ENCODE measurements around the gene MAPK11. TPM values are rescaled to one million over a fixed set of nuclear protein-coding genes. Genes with fewer than 3 reads are reported as not detected.
A peak's percentile ranks its signal among the peaks of the same experiment; 100 is the strongest.

Gene MAPK11
- total and polyA plus RNA-seq, 4 donors, result 5.7 to 40.2 (median 25.2) TPM

DNA sequence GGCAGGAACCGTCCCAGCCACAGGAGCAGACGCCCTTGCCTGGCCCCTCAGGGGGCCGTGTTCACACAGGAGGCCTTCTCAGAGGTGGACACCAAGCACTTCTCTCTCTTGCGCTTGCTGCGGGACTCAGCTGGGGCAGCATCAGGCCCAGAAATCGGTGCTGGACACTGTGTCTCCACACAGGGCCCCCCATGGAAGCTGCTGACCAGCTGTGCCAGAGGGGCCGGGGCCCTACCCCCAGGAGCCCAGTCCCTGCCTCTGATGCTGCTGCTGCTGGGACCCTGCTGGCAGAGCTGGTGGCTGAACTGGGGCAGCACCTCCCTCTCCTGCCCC, 33.3 kb upstream of the MAPK11 start:
- no peaks in the 10 kb centered on the region for H3K9me3 ChIP-seq (ENCODE audit: control insufficient read depth, insufficient read depth, low read length)
- no peak overlapping the region for H3K4me3 ChIP-seq (ENCODE audit: low read depth, low read length)
- 63% methylated on average over 7 of the region's 7 CpGs for WGBS (ENCODE audit: insufficient coverage)
- no peak for DNase-seq (ENCODE audit: low read depth in 4 of 6, low spot score in 6 of 6)
- H3K27me3 ChIP-seq (ENCODE audit: control insufficient read depth, insufficient read depth, low read length), result no peaks in the 10 kb centered on the region
- peak overlapping the region; percentile 57 for H3K27ac ChIP-seq (ENCODE audit: low read depth, low read length)
- H3K36me3 ChIP-seq (ENCODE audit: control insufficient read depth, insufficient read depth, low read length), result peaks cover 64% of the 10 kb centered on the region
- H3K4me1 ChIP-seq (ENCODE audit: control insufficient read depth, insufficient read depth, low read length), result peaks cover 91% of the 10 kb centered on the region

DNA sequence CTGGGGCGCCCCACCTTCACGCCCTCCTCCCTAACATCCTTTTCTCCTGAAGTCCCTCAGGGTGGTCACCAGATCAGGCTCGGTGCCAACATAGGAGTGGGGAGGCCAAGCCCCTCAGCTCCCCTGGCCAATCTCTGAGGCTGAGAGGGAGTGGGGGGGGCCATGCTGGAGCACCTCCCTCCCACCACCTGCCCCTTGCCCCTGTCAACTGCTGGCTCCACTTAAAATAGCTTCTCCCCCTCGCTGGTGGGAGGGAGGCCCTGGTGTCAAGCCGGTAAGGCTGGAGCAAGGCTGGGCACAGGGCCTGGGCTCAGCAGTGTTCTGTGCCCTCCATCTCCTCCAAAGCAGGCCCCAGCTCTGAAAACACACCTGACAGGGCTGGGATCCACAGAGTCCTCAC, 32.4 kb upstream of the MAPK11 start:
- no peaks in the 10 kb centered on the region for H3K27me3 ChIP-seq (ENCODE audit: control insufficient read depth, insufficient read depth, low read length)
- H3K4me3 ChIP-seq (ENCODE audit: low read depth, low read length), result no peak overlapping the region
- H3K36me3 ChIP-seq (ENCODE audit: control insufficient read depth, insufficient read depth, low read length), result peaks cover 70% of the 10 kb centered on the region
- H3K27ac ChIP-seq (ENCODE audit: low read depth, low read length), result no peak overlapping the region
- DNase-seq (ENCODE audit: low read depth in 4 of 6, low spot score in 6 of 6), result peak in 1 of 6 donors; percentile 29
- no peaks in the 10 kb centered on the region for H3K9me3 ChIP-seq (ENCODE audit: control insufficient read depth, insufficient read depth, low read length)
- H3K4me1 ChIP-seq (ENCODE audit: control insufficient read depth, insufficient read depth, low read length), result peaks cover 92% of the 10 kb centered on the region
- WGBS (ENCODE audit: insufficient coverage), result 18% methylated on average over 2 of the region's 5 CpGs

DNA sequence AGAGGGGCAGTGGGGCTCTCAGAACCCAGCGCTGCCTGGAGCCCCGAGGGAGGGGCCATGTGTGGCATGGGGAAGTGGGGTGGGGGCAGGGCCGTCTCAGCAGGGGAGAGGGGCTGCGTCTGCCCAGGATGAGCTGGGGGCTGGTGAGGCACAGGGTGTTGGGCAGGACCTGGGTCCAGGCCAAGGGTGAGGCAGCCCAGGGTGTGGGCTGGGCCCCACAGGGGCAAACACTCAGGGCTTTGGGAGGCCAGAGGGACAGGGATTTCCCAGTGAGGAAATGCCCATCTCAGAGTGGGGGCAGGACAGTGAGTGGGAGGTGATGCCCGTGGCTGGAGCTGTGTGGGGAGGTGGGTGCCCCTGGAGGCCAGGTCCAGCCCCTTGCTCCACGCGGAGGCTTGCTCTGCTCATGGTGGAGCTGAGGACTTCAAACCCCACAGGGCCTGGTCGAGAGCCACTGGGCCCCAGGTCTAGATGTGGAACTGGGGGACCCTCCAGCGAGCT, 31.9 kb upstream of the MAPK11 start:
- DNase-seq (ENCODE audit: low read depth in 4 of 6, low spot score in 6 of 6), result no peak
- Histone ChIP-seq H3K4me3 (ENCODE audit: low read depth, low read length) (no peak overlapping the region), H3K27me3 (ENCODE audit: control insufficient read depth, insufficient read depth, low read length) (no peaks in the 10 kb centered on the region), H3K9me3 (ENCODE audit: control insufficient read depth, insufficient read depth, low read length) (no peaks in the 10 kb centered on the region), H3K27ac (ENCODE audit: low read depth, low read length) (no peak overlapping the region), H3K4me1 (ENCODE audit: control insufficient read depth, insufficient read depth, low read length) (peaks cover 97% of the 10 kb centered on the region), H3K36me3 (ENCODE audit: control insufficient read depth, insufficient read depth, low read length) (peaks cover 71% of the 10 kb centered on the region)
- WGBS (ENCODE audit: insufficient coverage), result 53% methylated on average over 8 of the region's 9 CpGs

DNA sequence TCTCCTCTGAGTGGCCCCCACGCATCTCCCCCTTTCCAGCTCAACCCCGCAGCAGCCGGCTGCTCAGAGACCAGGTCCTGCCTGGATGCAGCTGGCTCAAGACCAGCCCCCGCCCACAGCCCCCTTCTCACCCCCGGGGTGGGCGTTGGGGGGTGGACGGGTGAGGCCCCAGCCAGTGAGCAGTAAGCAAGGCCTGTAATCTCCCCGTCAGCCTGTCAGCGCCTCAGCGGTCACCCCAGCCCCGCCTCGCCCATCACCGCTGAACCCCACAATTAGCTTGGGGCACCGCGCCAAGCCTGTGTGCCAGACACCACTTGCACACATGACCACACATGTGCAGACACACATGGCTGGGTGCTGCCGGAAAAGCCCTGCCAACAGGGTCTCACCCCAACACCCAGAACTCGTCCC, 31.4 kb upstream of the MAPK11 start:
- no peaks in the 10 kb centered on the region for H3K27me3 ChIP-seq (ENCODE audit: control insufficient read depth, insufficient read depth, low read length)
- peaks cover 76% of the 10 kb centered on the region for H3K36me3 ChIP-seq (ENCODE audit: control insufficient read depth, insufficient read depth, low read length)
- 49% methylated on average over 11 of the region's 17 CpGs for whole genome bisulfite sequencing (ENCODE audit: insufficient coverage)
- H3K9me3 ChIP-seq (ENCODE audit: control insufficient read depth, insufficient read depth, low read length), result no peaks in the 10 kb centered on the region
- H3K4me1 ChIP-seq (ENCODE audit: control insufficient read depth, insufficient read depth, low read length), result peaks cover 99% of the 10 kb centered on the region
- no peak overlapping the region for H3K27ac ChIP-seq (ENCODE audit: low read depth, low read length)
- peak in 1 of 6 donors; percentile 82 for DNase-seq (ENCODE audit: low read depth in 4 of 6, low spot score in 6 of 6)
- H3K4me3 ChIP-seq (ENCODE audit: low read depth, low read length), result no peak overlapping the region

DNA sequence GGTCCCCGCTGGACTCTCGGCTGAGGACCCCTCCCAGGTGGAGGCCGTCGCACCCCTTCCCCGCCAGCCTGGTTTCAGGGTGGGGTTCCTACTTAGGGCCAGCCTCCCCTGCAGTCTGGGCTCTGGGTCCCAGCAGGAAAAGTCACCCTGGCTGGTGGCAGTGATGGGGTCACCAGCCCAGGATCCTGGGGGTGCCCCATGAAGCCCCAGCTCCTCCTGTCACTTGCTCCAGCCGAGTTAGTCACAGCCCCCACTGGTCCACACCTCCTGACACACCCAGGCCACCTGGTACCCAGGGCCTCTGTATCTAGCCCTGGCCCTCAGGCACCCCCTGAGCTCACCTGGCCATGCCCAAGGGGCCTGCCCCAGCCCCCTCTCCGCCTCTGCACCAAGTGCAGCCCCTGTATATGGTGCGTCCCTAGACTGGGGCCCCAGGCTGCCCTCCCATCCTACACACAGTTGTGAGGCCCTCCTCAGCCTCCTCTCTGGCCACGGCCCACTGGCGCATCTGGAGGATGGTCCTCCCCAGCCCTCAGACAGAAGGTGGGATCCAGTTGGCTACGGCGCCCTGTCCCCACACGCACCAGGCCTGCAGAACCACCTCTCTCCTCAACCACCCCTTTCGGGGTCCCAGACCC, 30.6 kb upstream of the MAPK11 start:
- DNase-seq (ENCODE audit: low read depth in 4 of 6, low spot score in 6 of 6), result no peak
- Histone ChIP-seq H3K4me3 (ENCODE audit: low read depth, low read length) (no peak overlapping the region), H3K4me1 (ENCODE audit: control insufficient read depth, insufficient read depth, low read length) (peaks cover 91% of the 10 kb centered on the region), H3K27me3 (ENCODE audit: control insufficient read depth, insufficient read depth, low read length) (no peaks in the 10 kb centered on the region), H3K9me3 (ENCODE audit: control insufficient read depth, insufficient read depth, low read length) (no peaks in the 10 kb centered on the region), H3K36me3 (ENCODE audit: control insufficient read depth, insufficient read depth, low read length) (peaks cover 74% of the 10 kb centered on the region), H3K27ac (ENCODE audit: low read depth, low read length) (peak overlapping the region; percentile 33)
- 69% methylated on average over 13 of the region's 14 CpGs for WGBS (ENCODE audit: insufficient coverage)

DNA sequence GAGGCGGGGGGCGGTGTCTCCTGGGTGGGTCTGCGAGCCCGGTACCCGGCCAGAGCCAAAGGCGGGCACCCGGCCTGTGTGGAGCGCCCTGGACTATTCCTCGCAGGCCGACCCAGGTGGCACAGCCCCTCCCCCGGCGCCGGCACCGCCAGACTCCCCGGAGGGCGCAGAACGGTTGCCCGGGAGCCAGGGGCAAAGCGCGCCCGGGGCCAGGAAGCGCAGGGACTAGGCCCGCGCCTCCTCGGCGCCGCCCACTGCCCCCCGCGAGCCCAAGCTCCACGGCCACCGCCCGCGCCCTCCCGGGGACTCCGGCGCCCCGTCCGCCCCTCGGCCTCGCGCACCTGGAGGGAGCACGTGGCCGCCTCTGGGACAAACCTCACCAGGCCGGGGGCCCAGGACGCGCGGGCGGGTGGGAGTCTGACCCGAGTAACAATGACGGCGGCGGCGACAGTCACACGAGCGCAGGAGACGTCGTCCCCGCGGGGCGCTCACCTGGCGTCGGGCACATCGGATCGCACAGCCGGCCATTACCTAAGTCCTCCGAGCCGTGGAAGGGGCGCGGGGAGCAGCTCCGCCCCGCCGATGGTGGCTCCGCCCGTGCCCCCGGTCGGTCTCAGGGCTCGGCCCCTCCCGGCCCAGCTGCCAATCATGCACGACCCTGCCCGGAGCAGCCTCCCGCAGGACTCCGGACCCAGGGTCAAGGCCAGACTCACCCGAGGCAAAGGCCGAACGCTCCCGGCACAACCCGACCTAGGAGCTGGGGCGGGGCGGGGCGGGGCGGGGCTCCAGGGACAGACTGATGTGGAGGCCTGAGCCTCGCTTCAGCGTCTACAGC, 29.8 kb upstream of the MAPK11 start:
- peaks cover 87% of the 10 kb centered on the region for H3K4me1 ChIP-seq (ENCODE audit: control insufficient read depth, insufficient read depth, low read length)
- no peaks in the 10 kb centered on the region for H3K9me3 ChIP-seq (ENCODE audit: control insufficient read depth, insufficient read depth, low read length)
- no peak overlapping the region for H3K27ac ChIP-seq (ENCODE audit: low read depth, low read length)
- peaks cover 67% of the 10 kb centered on the region for H3K36me3 ChIP-seq (ENCODE audit: control insufficient read depth, insufficient read depth, low read length)
- no peaks in the 10 kb centered on the region for H3K27me3 ChIP-seq (ENCODE audit: control insufficient read depth, insufficient read depth, low read length)
- peak in 1 of 6 donors; percentile 25 for DNase-seq (ENCODE audit: low read depth in 4 of 6, low spot score in 6 of 6)
- no peak overlapping the region for H3K4me3 ChIP-seq (ENCODE audit: low read depth, low read length)
- WGBS (ENCODE audit: insufficient coverage), result 15% methylated on average over 93 of the region's 93 CpGs

DNA sequence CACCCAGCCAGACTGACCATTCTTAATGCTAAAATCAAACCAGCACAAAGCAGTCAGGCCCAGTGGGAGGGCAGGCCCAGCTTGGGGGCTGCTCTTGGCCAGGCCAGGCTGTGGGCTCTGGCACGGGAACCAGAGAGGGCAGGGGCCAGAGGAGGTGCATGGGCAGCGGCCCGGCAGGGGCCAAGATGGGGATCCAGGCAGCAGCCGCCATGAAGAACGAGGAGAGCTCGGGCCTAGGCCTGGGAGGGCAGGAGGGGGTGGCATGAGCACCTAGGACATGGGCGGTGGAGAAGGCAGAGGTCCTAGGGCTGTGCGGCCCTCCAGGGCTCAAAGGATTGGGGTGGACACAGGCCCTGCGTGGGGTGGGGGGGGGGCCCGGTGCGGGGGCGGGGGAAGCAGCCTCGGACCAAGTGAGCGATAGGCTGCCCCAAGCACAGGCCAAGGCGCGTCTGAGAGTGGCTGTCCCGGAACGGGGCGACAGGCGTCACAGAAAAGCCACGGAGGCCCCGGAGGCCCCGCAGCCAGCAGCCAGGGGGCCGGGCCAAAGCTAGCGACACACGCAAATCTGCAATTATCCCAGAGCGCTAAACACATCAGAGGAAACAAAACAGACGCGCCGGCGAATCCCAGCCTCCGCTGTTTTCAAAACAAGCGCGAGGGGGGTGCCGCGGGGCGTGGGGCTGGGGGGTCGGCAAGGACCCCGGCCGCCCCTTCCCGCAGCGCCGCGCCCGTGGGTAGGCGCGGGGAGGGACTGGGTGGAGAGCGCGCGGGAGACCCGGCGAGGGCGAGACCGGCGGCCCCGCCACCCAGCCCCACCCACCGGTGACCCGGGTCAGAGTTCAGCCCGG, 29.0 kb upstream of the MAPK11 start:
- Histone ChIP-seq H3K4me1 (ENCODE audit: control insufficient read depth, insufficient read depth, low read length) (peaks cover 85% of the 10 kb centered on the region), H3K4me3 (ENCODE audit: low read depth, low read length) (no peak overlapping the region), H3K27ac (ENCODE audit: low read depth, low read length) (no peak overlapping the region), H3K9me3 (ENCODE audit: control insufficient read depth, insufficient read depth, low read length) (no peaks in the 10 kb centered on the region), H3K27me3 (ENCODE audit: control insufficient read depth, insufficient read depth, low read length) (no peaks in the 10 kb centered on the region), H3K36me3 (ENCODE audit: control insufficient read depth, insufficient read depth, low read length) (peaks cover 68% of the 10 kb centered on the region)
- 13% methylated on average over 49 of the region's 59 CpGs for WGBS (ENCODE audit: insufficient coverage)
- peak in 2 of 6 donors; percentile 66 to 67 for DNase-seq (ENCODE audit: low read depth in 4 of 6, low spot score in 6 of 6)

DNA sequence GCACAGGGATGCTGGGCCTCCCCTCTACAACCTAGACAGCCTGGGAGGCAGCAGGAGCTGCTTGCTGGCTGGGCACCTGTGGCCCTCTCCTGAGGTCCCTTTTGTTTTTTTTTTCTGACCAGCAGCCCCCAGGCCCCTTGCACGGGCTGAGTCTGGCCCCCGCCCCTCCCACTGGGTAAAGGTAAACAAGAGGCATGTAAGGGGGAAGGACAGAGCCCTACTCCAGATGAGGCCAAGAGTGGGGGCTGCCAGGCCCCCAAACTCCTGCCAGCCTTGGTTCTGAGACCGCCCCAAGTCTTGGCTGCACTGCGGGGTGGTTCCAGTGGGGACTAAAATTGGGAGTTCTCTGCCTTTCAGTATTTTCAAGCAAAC, 28.1 kb upstream of the MAPK11 start:
- Histone ChIP-seq H3K27me3 (ENCODE audit: control insufficient read depth, insufficient read depth, low read length) (no peaks in the 10 kb centered on the region), H3K9me3 (ENCODE audit: control insufficient read depth, insufficient read depth, low read length) (no peaks in the 10 kb centered on the region), H3K36me3 (ENCODE audit: control insufficient read depth, insufficient read depth, low read length) (peaks cover 67% of the 10 kb centered on the region), H3K27ac (ENCODE audit: low read depth, low read length) (no peak overlapping the region), H3K4me1 (ENCODE audit: control insufficient read depth, insufficient read depth, low read length) (peaks cover 85% of the 10 kb centered on the region), H3K4me3 (ENCODE audit: low read depth, low read length) (no peak overlapping the region)
- no peak for DNase-seq (ENCODE audit: low read depth in 4 of 6, low spot score in 6 of 6)
- WGBS (ENCODE audit: insufficient coverage), result 94% methylated on average over 3 of the region's 4 CpGs

DNA sequence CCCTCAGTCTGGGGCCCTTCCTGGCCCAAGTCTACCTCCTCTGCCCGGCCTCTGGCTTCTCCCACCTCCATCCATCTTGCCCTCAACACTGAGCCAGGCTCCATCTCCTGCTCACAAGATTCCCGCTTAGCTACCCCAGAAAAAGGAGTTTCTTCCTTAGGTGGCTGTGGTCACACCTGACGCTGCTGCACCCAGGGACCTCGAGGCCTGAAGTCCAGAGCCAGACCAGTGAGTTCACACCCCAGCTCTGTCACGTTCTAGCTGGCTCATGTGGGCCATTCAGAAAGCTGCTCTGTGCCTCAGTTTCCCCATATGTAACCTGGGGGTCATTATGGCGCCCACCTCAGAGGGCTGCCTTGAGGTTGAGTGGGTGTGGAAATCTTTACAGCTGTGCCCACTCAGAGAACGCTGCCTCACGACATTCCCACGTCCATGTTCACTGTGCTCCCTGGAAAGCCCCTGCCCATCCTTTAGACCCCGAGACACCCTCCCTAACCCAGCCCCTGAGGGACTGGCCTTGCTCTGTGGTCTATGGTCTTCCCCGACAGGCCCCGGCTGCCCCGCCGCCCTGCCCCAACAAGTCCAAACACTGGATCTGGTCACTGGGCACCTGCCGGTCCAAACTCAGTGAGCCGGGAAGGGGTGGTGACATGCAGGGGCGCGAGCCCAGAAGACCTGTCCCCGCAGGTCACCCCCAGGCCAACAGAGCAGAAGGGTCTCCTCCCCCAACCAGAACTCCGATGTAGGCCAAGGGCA, 27.5 kb upstream of the MAPK11 start:
- no peaks in the 10 kb centered on the region for H3K27me3 ChIP-seq (ENCODE audit: control insufficient read depth, insufficient read depth, low read length)
- H3K4me1 ChIP-seq (ENCODE audit: control insufficient read depth, insufficient read depth, low read length), result peaks cover 85% of the 10 kb centered on the region
- peaks cover 67% of the 10 kb centered on the region for H3K36me3 ChIP-seq (ENCODE audit: control insufficient read depth, insufficient read depth, low read length)
- 90% methylated on average over 20 of the region's 20 CpGs for WGBS (ENCODE audit: insufficient coverage)
- no peaks in the 10 kb centered on the region for H3K9me3 ChIP-seq (ENCODE audit: control insufficient read depth, insufficient read depth, low read length)
- no peak overlapping the region for H3K27ac ChIP-seq (ENCODE audit: low read depth, low read length)
- H3K4me3 ChIP-seq (ENCODE audit: low read depth, low read length), result no peak overlapping the region
- no peak for DNase-seq (ENCODE audit: low read depth in 4 of 6, low spot score in 6 of 6)
